ENCODE measurements around the gene TBC1D16. TPM values are rescaled to one million over a fixed set of nuclear protein-coding genes. Genes with fewer than 3 reads are reported as not detected.

TBC1D16 gene
- total RNA-seq, 1 donor from 2014 or later = 24.7 TPM

GRCh38 chr17:79929257-79930061 is 106.2 kb downstream of the TBC1D16 start:
- H3K27me3 ChIP-seq (ENCODE audit: low read depth) = peaks cover 37% of the 10 kb centered on the region
- no peak for DNase-seq
- H3K36me3 ChIP-seq = no peaks in the 10 kb centered on the region
- no peaks in the 10 kb centered on the region for H3K9me3 ChIP-seq
- no peak for TF ChIP-seq CTCF (IDR thresholded peaks at IDR 0.05)
- no peak overlapping the region for H3K27ac ChIP-seq
- ATAC-seq = no peak
- H3K4me3 ChIP-seq = no peak overlapping the region
- intact Hi-C loops (cut with DNase I) = no loop called here
- H3K4me1 ChIP-seq = peaks cover 27% of the 10 kb centered on the region

- no peaks in the 10 kb centered on the region for H3K9me3 ChIP-seq
- peaks cover 37% of the 10 kb centered on the region for H3K27me3 ChIP-seq (ENCODE audit: low read depth)
- no peak for TF ChIP-seq CTCF (IDR thresholded peaks at IDR 0.05)
- H3K4me1 ChIP-seq = peaks cover 20% of the 10 kb centered on the region
- H3K27ac ChIP-seq = no peak overlapping the region
- DNase-seq (no peak), ATAC-seq (no peak)
- intact Hi-C loops (cut with DNase I) = no loop called here
- no peak overlapping the region for H3K4me3 ChIP-seq
- no peaks in the 10 kb centered on the region for H3K36me3 ChIP-seq
These were observed 107.0 kb downstream of the TBC1D16 start for GRCh38 chr17:79928502-79929256.

DNA sequence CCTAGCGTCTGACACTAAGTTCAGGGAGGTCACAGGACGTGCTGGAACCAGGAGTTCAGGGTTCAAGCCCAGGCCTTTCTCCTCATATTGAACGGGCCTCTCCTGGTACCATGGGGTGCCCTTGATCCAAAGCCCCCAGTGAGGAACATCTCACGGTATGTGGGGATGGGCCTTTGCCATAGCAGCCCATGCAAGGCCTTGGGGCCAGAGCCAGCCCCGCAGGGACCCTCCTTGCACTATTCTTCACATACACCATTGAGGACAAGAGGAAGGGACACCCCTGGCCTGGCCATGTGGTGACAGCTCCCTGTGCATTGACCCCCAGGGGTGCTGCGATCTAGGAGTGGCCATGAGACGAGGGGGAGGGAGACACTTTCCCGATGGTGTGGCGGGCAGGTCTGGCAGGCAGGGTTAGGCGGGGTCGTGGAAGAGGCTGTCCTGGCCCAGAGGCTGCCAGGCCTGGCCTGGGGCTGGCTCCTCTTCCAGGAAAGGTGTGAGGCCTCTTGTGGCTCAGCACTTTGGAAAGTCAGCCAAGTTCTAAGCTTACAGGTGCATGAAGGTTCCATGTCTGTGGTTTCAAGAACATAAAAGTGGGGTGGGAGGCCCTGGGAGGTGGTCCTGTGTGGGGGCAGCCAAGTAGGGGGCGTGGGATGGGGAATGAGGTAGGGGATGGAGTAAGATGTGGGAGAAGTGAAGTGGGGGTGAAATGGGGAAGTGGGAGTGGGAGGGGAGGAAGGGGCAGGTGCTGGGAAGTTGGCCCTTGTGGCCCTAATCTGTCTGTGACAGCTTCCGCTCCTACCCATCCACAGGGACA is 107.8 kb downstream of the TBC1D16 start:
- Histone ChIP-seq H3K9me3 (no peaks in the 10 kb centered on the region), H3K27ac (no peak overlapping the region), H3K4me1 (peaks cover 16% of the 10 kb centered on the region), H3K27me3 (ENCODE audit: low read depth) (peaks cover 37% of the 10 kb centered on the region), H3K36me3 (no peaks in the 10 kb centered on the region), H3K4me3 (no peak overlapping the region)
- no peak for TF ChIP-seq CTCF (IDR thresholded peaks at IDR 0.05)
- no peak for ATAC-seq
- intact Hi-C loops (cut with DNase I) = no loop called here
- DNase-seq = no peak

GRCh38 chr17:79927136-79927661 is 108.5 kb downstream of the TBC1D16 start:
- no peak for DNase-seq
- no peak for ATAC-seq
- H3K9me3 ChIP-seq = no peaks in the 10 kb centered on the region
- intact Hi-C loops (cut with DNase I) = no loop called here
- TF ChIP-seq CTCF (IDR thresholded peaks at IDR 0.05) = no peak
- H3K27ac ChIP-seq = no peak overlapping the region
- H3K36me3 ChIP-seq = no peaks in the 10 kb centered on the region
- H3K27me3 ChIP-seq (ENCODE audit: low read depth) = peaks cover 41% of the 10 kb centered on the region
- no peak overlapping the region for H3K4me3 ChIP-seq
- H3K4me1 ChIP-seq = peaks cover 16% of the 10 kb centered on the region

- Histone ChIP-seq H3K9me3 (no peaks in the 10 kb centered on the region), H3K27ac (no peak overlapping the region), H3K27me3 (ENCODE audit: low read depth) (peaks cover 46% of the 10 kb centered on the region), H3K4me3 (no peak overlapping the region), H3K4me1 (peaks cover 16% of the 10 kb centered on the region), H3K36me3 (no peaks in the 10 kb centered on the region)
- intact Hi-C loops (cut with DNase I) = no loop called here
- ATAC-seq (no peak), DNase-seq (no peak)
- TF ChIP-seq CTCF (IDR thresholded peaks at IDR 0.05) = no peak
These were observed 109.0 kb downstream of the TBC1D16 start for GRCh38 chr17:79926605-79927135.

All from lower lobe of right lung (tissue), 2 donors.